Mesodermal cell (in vitro differentiated cells): Measurements from ENCODE around the gene ADCY10. TPM values are rescaled to one million over a fixed set of nuclear protein-coding genes. Genes with fewer than 3 reads are reported as not detected.

Experiments used
- H3K27ac ChIP-seq: 2 replicates; pipeline ENCODE4 v1.7.0; 2013; ENCODE audit warnings: mild to moderate bottlenecking, low read depth, low read length, moderate library complexity; ENCODE audit not compliant: severe bottlenecking
- H3K36me3 ChIP-seq: 2 replicates; pipeline ENCODE4 v1.7.1; 2013; ENCODE audit warnings: mild to moderate bottlenecking, low read length, moderate library complexity; ENCODE audit not compliant: control insufficient read depth, insufficient read depth
- H3K4me1 ChIP-seq: one replicate; pipeline ENCODE4 v1.7.1; 2013; ENCODE audit warnings: mild to moderate bottlenecking, low read length; ENCODE audit not compliant: insufficient read depth, control insufficient read depth, poor library complexity, severe bottlenecking
- H3K4me3 ChIP-seq: 2 replicates; pipeline ENCODE4 v1.7.0; 2013; ENCODE audit warnings: low read length, control low read depth, mild to moderate bottlenecking; ENCODE audit not compliant: insufficient read depth, poor library complexity, severe bottlenecking; ENCODE audit errors: extremely low read depth
- H3K9me3 ChIP-seq: 2 replicates; pipeline ENCODE4 v1.7.1; 2013; ENCODE audit warnings: mild to moderate bottlenecking, low read length, moderate library complexity; ENCODE audit not compliant: control insufficient read depth
- WGBS, 2 experiments: methylation state at CpG; one replicate each; pipeline ENCODE4 v1.1.5; 2013; ENCODE audit warnings: missing lambda C conversion rate in 2 of 2; ENCODE audit not compliant: insufficient coverage in 2 of 2; 5-methylcytosine and 5-hydroxymethylcytosine counted together
- polyA plus RNA-seq, 2 experiments: library from polyadenylated mRNA; stranded (reverse); fragments of 50-300 nt; gene quantifications; one replicate each; pipeline ENCODE4 v1.2.3, GENCODE V29; 2013

Gene ADCY10
- 0.11 TPM for polyA plus RNA-seq (2013, experiment 1 of 2)
- 0.15 TPM for polyA plus RNA-seq (2013, experiment 2 of 2)

DNA sequence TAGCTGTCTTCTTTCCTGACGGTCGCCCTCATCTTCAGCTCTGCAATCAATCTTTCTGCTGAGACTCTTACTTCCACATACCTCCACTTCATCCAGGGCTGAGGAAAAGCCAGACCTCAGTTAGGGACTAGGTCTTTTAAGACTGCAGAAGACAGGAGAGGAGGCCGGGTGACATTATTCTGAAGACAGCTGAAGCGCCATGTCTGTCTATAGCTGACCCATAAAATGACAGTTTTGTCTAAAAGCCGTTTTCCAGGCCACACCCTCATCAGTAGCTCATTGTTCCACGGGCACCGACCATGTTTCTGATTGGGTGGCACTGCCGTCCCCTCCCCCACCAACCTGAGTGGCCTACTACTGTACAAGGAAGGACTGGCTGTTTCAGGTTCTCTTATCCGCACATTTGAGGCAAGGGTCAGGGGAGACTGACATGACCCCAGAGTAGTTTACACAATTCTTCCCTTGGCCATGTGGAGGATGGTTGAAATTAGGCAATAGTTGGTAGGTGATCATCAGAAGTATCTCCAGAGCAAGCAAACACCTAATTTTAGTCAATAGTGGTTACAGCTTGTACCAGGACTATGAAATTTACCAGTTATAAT is at the start of gene ADCY10:
Gene ADCY10 (minus strand): TSS at position 240 of the 602 bp plus-strand sequence. CDS start 8,994 bp downstream, outside the sequence.
- 91 to 92% methylated on average over 5 to 6 of the region's 9 CpGs for WGBS, 2 experiments
- no peaks in the 10 kb centered on the region for H3K4me1 ChIP-seq
- peaks cover 14% of the 10 kb centered on the region for H3K9me3 ChIP-seq
- no peak within 1 kb of the TSS for H3K27ac ChIP-seq
- no peak within 1 kb of the TSS for H3K4me3 ChIP-seq
- peaks cover 15% of the 10 kb centered on the region for H3K36me3 ChIP-seq

DNA sequence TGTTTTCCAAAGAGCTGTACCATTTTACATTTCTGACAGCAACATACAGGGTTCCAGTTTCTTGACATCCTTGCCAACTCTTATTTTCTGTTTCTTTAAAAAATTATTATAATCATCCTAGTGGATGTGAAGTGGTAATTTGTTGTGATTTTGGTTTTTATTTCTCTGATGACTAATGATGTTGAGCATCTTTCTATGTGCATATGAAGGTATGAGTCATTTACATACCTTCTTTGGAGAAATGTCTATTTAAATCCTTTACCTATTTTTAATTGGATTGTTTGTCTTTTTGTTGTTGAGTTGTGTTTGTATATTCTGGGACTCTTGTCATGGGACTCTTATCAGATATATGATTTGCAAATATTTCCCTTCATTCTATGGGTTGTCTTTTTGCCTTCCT is 43.8 kb upstream of the ADCY10 start:
- Histone ChIP-seq H3K4me3 (no peak overlapping the region), H3K27ac (no peak overlapping the region), H3K36me3 (peaks cover 26% of the 10 kb centered on the region), H3K9me3 (no peaks in the 10 kb centered on the region), H3K4me1 (no peaks in the 10 kb centered on the region)

DNA sequence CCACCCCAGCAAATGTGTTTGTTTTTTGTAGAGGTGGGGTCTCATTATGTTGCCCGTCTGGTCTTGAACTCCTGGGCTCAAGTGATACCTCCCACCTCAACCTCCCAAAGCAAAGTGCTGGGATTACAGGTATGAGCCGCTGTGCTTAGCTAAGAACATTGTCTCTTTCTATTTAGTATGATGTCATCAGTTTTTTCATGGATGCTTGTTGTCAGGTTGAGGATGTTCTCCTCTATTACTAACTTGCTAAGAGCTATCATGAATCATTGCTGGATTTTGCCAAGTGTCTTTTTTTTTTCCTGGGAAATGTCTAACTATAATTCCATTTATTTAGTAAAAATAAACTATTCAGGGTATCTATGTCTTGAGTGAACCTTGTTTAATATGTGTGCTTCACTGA is 42.0 kb upstream of the ADCY10 start:
- Histone ChIP-seq H3K36me3 (peaks cover 35% of the 10 kb centered on the region), H3K4me1 (no peaks in the 10 kb centered on the region), H3K4me3 (no peak overlapping the region), H3K9me3 (no peaks in the 10 kb centered on the region), H3K27ac (no peak overlapping the region)
- WGBS, 2 experiments = no CpG with 5 or more reads among the region's 2 CpGs

GRCh38 chr1:167950569-167950968 is 36.6 kb upstream of the ADCY10 start:
- WGBS, 2 experiments = no CpG with 5 or more reads among the region's 1 CpG
- peaks cover 35% of the 10 kb centered on the region for H3K36me3 ChIP-seq

DNA sequence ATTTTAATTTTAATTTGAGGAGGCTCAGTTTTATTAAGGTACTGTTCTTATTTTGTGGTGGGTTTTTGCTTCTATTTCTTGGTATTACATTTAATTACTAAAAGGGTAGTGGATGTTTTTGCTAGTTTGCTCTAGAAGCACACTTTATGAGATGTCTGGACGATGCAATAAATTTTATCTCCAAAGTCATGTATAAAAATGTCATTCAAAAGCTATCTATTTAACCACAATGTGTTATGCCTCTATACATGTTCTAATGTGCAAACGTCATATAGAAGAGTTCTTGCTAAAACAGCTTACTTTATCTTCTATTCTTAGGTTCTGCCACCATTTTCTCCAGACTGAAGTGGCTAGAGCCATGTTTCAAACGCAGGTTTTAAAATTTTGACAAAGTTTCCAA is 35.9 kb upstream of the ADCY10 start:
- 100% methylated on average over 1 of the region's 3 CpGs for WGBS, 2 experiments
- no peak overlapping the region for H3K4me3 ChIP-seq

More at GRCh38 chr1:167950569-167950968, 36.6 kb upstream of the ADCY10 start:
- no peak overlapping the region for H3K4me3 ChIP-seq
- H3K27ac ChIP-seq = no peak overlapping the region
- H3K4me1 ChIP-seq = no peaks in the 10 kb centered on the region
- H3K9me3 ChIP-seq = no peaks in the 10 kb centered on the region

DNA sequence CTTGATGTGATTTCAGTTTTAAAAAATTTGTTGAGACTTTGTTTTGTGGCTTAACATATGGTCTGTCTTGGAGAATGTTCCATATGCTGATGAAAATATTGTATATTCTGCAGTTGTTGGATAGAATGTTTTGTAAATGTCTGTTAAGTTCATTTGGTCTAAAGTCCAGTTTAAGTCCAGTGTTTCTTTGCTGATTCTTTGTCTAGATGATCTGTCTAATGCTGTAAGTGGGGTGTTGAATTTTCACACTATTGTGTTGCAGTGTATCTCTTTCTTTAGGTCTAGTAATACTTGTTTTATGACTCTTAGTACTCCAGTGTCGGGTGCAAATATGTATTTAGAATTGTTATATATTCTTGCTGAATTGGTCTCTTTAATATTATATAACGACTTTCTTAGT is 33.8 kb upstream of the ADCY10 start:
- Histone ChIP-seq H3K4me1 (no peaks in the 10 kb centered on the region), H3K9me3 (no peaks in the 10 kb centered on the region), H3K4me3 (no peak overlapping the region), H3K36me3 (peaks cover 15% of the 10 kb centered on the region), H3K27ac (no peak overlapping the region)
- no CpG with 5 or more reads among the region's 2 CpGs for WGBS, 2 experiments

More for the DNA sequence above, 35.9 kb upstream of the ADCY10 start:
- H3K36me3 ChIP-seq = peaks cover 29% of the 10 kb centered on the region
- no peaks in the 10 kb centered on the region for H3K9me3 ChIP-seq
- no peaks in the 10 kb centered on the region for H3K4me1 ChIP-seq
- H3K27ac ChIP-seq = no peak overlapping the region

GRCh38 chr1:167943541-167943940 is 29.6 kb upstream of the ADCY10 start:
- H3K9me3 ChIP-seq = no peaks in the 10 kb centered on the region
- no peak overlapping the region for H3K27ac ChIP-seq
- H3K4me1 ChIP-seq = no peaks in the 10 kb centered on the region
- H3K36me3 ChIP-seq = peaks cover 6% of the 10 kb centered on the region
- WGBS, 2 experiments = 88 to 98% methylated on average over 8 to 9 of the region's 9 CpGs
- H3K4me3 ChIP-seq = no peak overlapping the region

- H3K4me3 ChIP-seq = no peak overlapping the region
- no peaks in the 10 kb centered on the region for H3K9me3 ChIP-seq
- no peak overlapping the region for H3K27ac ChIP-seq
- 100% methylated on average over 1 of the region's 2 CpGs; no CpG with 5 or more reads in 1 of the 2 experiments for WGBS, 2 experiments
- peaks cover 6% of the 10 kb centered on the region for H3K36me3 ChIP-seq
- H3K4me1 ChIP-seq = no peaks in the 10 kb centered on the region
Measured at GRCh38 chr1:167940264-167940663, 26.3 kb upstream of the ADCY10 start.

- Histone ChIP-seq H3K4me3 (peak overlapping the region; percentile 76), H3K27ac (no peak overlapping the region), H3K4me1 (no peaks in the 10 kb centered on the region), H3K9me3 (no peaks in the 10 kb centered on the region), H3K36me3 (no peaks in the 10 kb centered on the region)
- WGBS, 2 experiments = no CpG with 5 or more reads among the region's 5 CpGs
Measured at GRCh38 chr1:167938080-167938636, 24.2 kb upstream of the ADCY10 start.

GRCh38 chr1:167937709-167938010 is 23.7 kb upstream of the ADCY10 start:
- no peaks in the 10 kb centered on the region for H3K9me3 ChIP-seq
- H3K27ac ChIP-seq = peak overlapping the region; percentile 97
- WGBS, 2 experiments = 0% methylated on average over 1 of the region's 5 CpGs; no CpG with 5 or more reads in 1 of the 2 experiments
- no peaks in the 10 kb centered on the region for H3K36me3 ChIP-seq
- H3K4me1 ChIP-seq = no peaks in the 10 kb centered on the region
- H3K4me3 ChIP-seq = peak overlapping the region; percentile 76

- Histone ChIP-seq H3K9me3 (no peaks in the 10 kb centered on the region), H3K27ac (peak within 1 kb of the TSS; percentile 97), H3K36me3 (no peaks in the 10 kb centered on the region), H3K4me3 (peak within 1 kb of the TSS; percentile 76), H3K4me1 (no peaks in the 10 kb centered on the region)
- WGBS, 2 experiments = 0% methylated on average over 29 to 30 of the region's 51 CpGs
Measured at GRCh38 chr1:167936930-167937708, 23.2 kb upstream of the ADCY10 start, which contains the start of gene MPC2. MPC2 (minus strand) TSS chr1:167937072; CDS start chr1:167935841, 1,231 bp downstream.
